SU-DHL-6 (cell line): Measurements from ENCODE around the gene SDR39U1.

Source experiments
- H2AFZ ChIP-seq: fragments of 200-600 bp; sonication (generic); 2 replicates; pipeline ENCODE4 v1.6.1; 2014; ENCODE audit warnings: low read depth, mild to moderate bottlenecking, moderate library complexity, mixed read lengths, antibody characterized with exemption, low read length; ENCODE audit not compliant: severe bottlenecking
- H3F3A ChIP-seq: fragments of 200-600 bp; shearing (Covaris generic); 2 replicates; pipeline ENCODE4 v1.6.0; 2016; ENCODE audit warnings: antibody characterized with exemption, mild to moderate bottlenecking; ENCODE audit not compliant: insufficient read depth
- H3K27ac ChIP-seq: fragments of 200-600 bp; sonication (generic); 2 replicates; pipeline ENCODE4 v1.5.1; 2016; ENCODE audit warnings: low read depth, mild to moderate bottlenecking, low read length, moderate library complexity, mixed read lengths
- H3K27me3 ChIP-seq: fragments of 200-600 bp; sonication (generic), shearing (Covaris generic); 2 replicates; pipeline ENCODE4 v1.6.0; 2014; ENCODE audit warnings: mild to moderate bottlenecking, low read length
- H3K36me3 ChIP-seq: fragments of 200-600 bp; sonication (generic); 2 replicates; pipeline ENCODE4 v1.6.1; 2014; ENCODE audit warnings: mild to moderate bottlenecking, low read length, mixed read lengths
- H3K4me2 ChIP-seq: fragments of 300-600, 200-600 bp; shearing (Covaris generic), sonication (generic); 2 replicates; pipeline ENCODE4 v1.6.0; 2014; ENCODE audit warnings: low read length, low read depth, mild to moderate bottlenecking; ENCODE audit not compliant: poor library complexity, severe bottlenecking
- H3K4me3 ChIP-seq: fragments of 200-600 bp; sonication (generic); 2 replicates; pipeline ENCODE4 v1.5.1; 2014; ENCODE audit warnings: antibody characterized with exemption, low read length, mild to moderate bottlenecking, mixed read lengths; ENCODE audit not compliant: insufficient read depth, poor library complexity, severe bottlenecking
- H3K79me2 ChIP-seq: fragments of 200-600 bp; sonication (generic); 2 replicates; pipeline ENCODE4 v1.6.1; 2014; ENCODE audit warnings: mild to moderate bottlenecking, low read length, moderate library complexity; ENCODE audit not compliant: insufficient read depth
- H3K9ac ChIP-seq: fragments of 200-600 bp; sonication (generic); 2 replicates; pipeline ENCODE4 v1.7.0; 2014; ENCODE audit warnings: mild to moderate bottlenecking, low read length
- H3K9me2 ChIP-seq: fragments of 200-600 bp; sonication (generic); replicated peaks from 2 replicates; pipeline ENCODE4 v1.6.1; 2014; ENCODE audit warnings: low read length; ENCODE audit not compliant: insufficient read depth
- H3K9me3 ChIP-seq: fragments of 200-600 bp; sonication (generic); 2 replicates; pipeline ENCODE4 v1.6.1; 2014; ENCODE audit warnings: low read length, mixed read lengths; ENCODE audit not compliant: insufficient read depth
- H4K20me1 ChIP-seq: fragments of 200-600 bp; sonication (generic); 2 replicates; pipeline ENCODE4 v1.6.1; 2014; ENCODE audit warnings: low read depth, mild to moderate bottlenecking, antibody characterized with exemption, low read length, moderate library complexity, mixed read lengths
- EZH2phosphoT487 ChIP-seq: fragments of 200-600 bp; sonication (generic), shearing (Covaris generic); conservative IDR thresholded peaks from 2 replicates; pipeline ENCODE4 v1.6.1; 2018; ENCODE audit warnings: mild to moderate bottlenecking, antibody characterized with exemption, low read length, moderate library complexity, mixed read lengths
- TF ChIP-seq, protein P1 (sequence below): fragments of 200-600 bp; sonication (generic); IDR thresholded peaks from one replicate; pipeline ENCODE4 v1.5.1; 2017; ENCODE audit warnings: antibody characterized with exemption, mild to moderate bottlenecking, low read length, moderate library complexity; ENCODE audit not compliant: insufficient read depth, poor library complexity, severe bottlenecking

The SDR39U1 gene

GRCh38 chr14:24422261-24422660, 20.3 kb downstream of the SDR39U1 start:
- no peak overlapping the region for H3K4me2 ChIP-seq
- H4K20me1 ChIP-seq: no peaks in the 10 kb centered on the region
- TF ChIP-seq EZH2phosphoT487: no peak
- TF ChIP-seq, protein P1, sequence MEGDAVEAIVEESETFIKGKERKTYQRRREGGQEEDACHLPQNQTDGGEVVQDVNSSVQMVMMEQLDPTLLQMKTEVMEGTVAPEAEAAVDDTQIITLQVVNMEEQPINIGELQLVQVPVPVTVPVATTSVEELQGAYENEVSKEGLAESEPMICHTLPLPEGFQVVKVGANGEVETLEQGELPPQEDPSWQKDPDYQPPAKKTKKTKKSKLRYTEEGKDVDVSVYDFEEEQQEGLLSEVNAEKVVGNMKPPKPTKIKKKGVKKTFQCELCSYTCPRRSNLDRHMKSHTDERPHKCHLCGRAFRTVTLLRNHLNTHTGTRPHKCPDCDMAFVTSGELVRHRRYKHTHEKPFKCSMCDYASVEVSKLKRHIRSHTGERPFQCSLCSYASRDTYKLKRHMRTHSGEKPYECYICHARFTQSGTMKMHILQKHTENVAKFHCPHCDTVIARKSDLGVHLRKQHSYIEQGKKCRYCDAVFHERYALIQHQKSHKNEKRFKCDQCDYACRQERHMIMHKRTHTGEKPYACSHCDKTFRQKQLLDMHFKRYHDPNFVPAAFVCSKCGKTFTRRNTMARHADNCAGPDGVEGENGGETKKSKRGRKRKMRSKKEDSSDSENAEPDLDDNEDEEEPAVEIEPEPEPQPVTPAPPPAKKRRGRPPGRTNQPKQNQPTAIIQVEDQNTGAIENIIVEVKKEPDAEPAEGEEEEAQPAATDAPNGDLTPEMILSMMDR: no peak
- H3F3A ChIP-seq: no peaks in the 10 kb centered on the region
- H3K27ac ChIP-seq: no peak overlapping the region
- H3K79me2 ChIP-seq: no peaks in the 10 kb centered on the region
- no peaks in the 10 kb centered on the region for H3K9me3 ChIP-seq
- H3K4me3 ChIP-seq: no peak overlapping the region
- no peak overlapping the region for H2AFZ ChIP-seq
- no peaks in the 10 kb centered on the region for H3K27me3 ChIP-seq
- no peaks in the 10 kb centered on the region for H3K9me2 ChIP-seq
- H3K9ac ChIP-seq: no peak overlapping the region
- H3K36me3 ChIP-seq: no peaks in the 10 kb centered on the region

DNA sequence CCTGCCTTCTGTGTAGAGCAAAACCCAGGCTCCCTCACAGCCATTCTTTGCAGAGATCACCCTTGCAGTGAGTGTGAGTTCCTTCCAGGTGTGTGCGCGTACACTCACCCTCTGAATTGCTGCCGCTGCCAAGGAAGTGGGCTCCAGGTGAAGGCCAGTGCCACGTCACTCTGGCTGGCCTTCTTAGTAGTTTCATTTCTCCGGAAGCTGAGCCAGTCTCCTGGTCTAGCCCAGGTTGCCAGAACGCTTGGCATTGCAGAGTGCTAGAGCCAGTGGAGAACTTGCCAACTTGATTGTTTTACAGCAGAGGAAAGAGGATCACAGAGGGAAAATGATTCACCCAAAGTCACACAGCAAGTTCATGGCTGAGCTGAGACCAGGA, 24.1 kb downstream of the SDR39U1 start:
- Histone ChIP-seq H3K27ac (no peak overlapping the region), H3K79me2 (no peaks in the 10 kb centered on the region), H3K9me2 (no peaks in the 10 kb centered on the region), H3K9me3 (no peaks in the 10 kb centered on the region), H2AFZ (no peak overlapping the region), H3K4me2 (no peak overlapping the region), H3K36me3 (no peaks in the 10 kb centered on the region), H3K4me3 (no peak overlapping the region), H3K9ac (no peak overlapping the region), H3K27me3 (no peaks in the 10 kb centered on the region), H3F3A (no peaks in the 10 kb centered on the region), H4K20me1 (no peaks in the 10 kb centered on the region)
- TF ChIP-seq, protein P1: no peak
- TF ChIP-seq EZH2phosphoT487: no peak

DNA sequence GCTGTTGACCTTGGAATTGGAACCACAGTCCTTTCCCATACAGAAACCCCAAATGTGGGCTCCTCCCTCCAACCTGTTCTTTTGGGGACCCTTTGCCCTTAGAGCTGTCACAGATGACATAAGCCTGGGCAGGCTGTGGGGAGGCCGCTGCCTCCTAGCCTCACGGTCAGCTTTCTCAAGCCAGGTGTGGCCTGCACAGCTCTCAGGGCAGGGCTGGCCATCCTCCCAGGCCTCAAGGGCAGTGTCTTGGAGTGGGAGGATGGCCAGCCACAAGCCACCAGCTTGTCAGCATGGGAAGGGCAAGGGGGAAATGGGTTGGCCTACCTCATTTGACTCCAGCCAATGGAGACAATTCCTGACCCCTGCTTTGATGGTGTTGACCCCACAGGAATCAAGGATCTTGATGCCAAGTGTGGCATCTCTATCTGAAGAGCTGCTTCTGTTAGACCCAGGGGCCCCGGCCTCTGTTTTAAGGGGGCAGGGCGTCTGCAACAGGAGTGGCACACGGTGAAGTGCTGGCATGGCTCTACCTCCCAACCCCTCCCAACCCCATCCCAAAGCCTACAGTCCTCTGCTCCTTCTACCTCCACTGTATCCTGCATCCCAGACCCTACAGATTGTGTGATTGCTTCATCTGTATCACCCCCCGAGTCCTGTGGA, 24.6 kb downstream of the SDR39U1 start:
- Histone ChIP-seq H4K20me1 (no peaks in the 10 kb centered on the region), H3K9me3 (no peaks in the 10 kb centered on the region), H3K27me3 (no peaks in the 10 kb centered on the region), H3K27ac (no peak overlapping the region), H3K4me2 (no peak overlapping the region), H2AFZ (no peak overlapping the region), H3K79me2 (no peaks in the 10 kb centered on the region), H3K9ac (no peak overlapping the region), H3K36me3 (no peaks in the 10 kb centered on the region), H3F3A (no peaks in the 10 kb centered on the region), H3K9me2 (no peaks in the 10 kb centered on the region), H3K4me3 (no peak overlapping the region)
- no peak for TF ChIP-seq EZH2phosphoT487
- TF ChIP-seq, protein P1: no peak
